Fibroblast of skin of left quadriceps (primary cell): Measurements from ENCODE around the gene HEYL.

ENCODE experiments used
- DNase-seq, 2 experiments: peaks; one replicate each; pipeline ENCODE4 v3.0.0-alpha.2; 2013; ENCODE audit warnings: low read depth in 2 of 2

The HEYL gene

GRCh38 chr1:39639305-39640130 is at the start of gene HEYL:
Gene HEYL (minus strand): TSS chr1:39639643. CDS start chr1:39639625, 18 bp downstream.
- DNase-seq, result no peak

- no peak for DNase-seq
Observed at GRCh38 chr1:39689214-39689613, 49.8 kb upstream of the HEYL start.

- no peak for DNase-seq
Observed at GRCh38 chr1:39688706-39689105, 49.3 kb upstream of the HEYL start.

GRCh38 chr1:39687243-39687642 is 47.8 kb upstream of the HEYL start:
- DNase-seq, result no peak

GRCh38 chr1:39685071-39685470 is 45.6 kb upstream of the HEYL start:
- no peak for DNase-seq

- no peak for DNase-seq
Observed at GRCh38 chr1:39684313-39684664, 44.8 kb upstream of the HEYL start.

GRCh38 chr1:39683591-39684312 is 44.3 kb upstream of the HEYL start:
- no peak for DNase-seq

- no peak for DNase-seq
Observed at GRCh38 chr1:39681999-39682398, 42.6 kb upstream of the HEYL start.

- no peak for DNase-seq
Observed at GRCh38 chr1:39681294-39681693, 41.9 kb upstream of the HEYL start.

GRCh38 chr1:39680751-39681150 is 41.3 kb upstream of the HEYL start:
- DNase-seq, result no peak

- no peak for DNase-seq
Observed at GRCh38 chr1:39679821-39680220, 40.4 kb upstream of the HEYL start.

- DNase-seq, result no peak
Observed at GRCh38 chr1:39678889-39679288, 39.4 kb upstream of the HEYL start.

- DNase-seq, result no peak
Observed at GRCh38 chr1:39677645-39678044, 38.2 kb upstream of the HEYL start.

GRCh38 chr1:39676948-39677548 is 37.6 kb upstream of the HEYL start:
- no peak for DNase-seq

- no peak for DNase-seq
Observed at GRCh38 chr1:39675220-39675619, 35.8 kb upstream of the HEYL start.

- no peak for DNase-seq
Observed at GRCh38 chr1:39673215-39673614, 33.8 kb upstream of the HEYL start.

- DNase-seq, result no peak
Observed at GRCh38 chr1:39672551-39672947, 33.1 kb upstream of the HEYL start.

GRCh38 chr1:39671793-39672550 is 32.5 kb upstream of the HEYL start, which contains the start of gene NT5C1A:
Gene NT5C1A (minus strand): TSS chr1:39672107. CDS start chr1:39672038, 69 bp downstream.
- no peak for DNase-seq

GRCh38 chr1:39671433-39671792 is 32.0 kb upstream of the HEYL start:
- no peak for DNase-seq

- no peak for DNase-seq
Observed at GRCh38 chr1:39670689-39671088, 31.2 kb upstream of the HEYL start.

- no peak for DNase-seq
Observed at GRCh38 chr1:39668894-39669293, 29.5 kb upstream of the HEYL start.

- no peak for DNase-seq
Observed at GRCh38 chr1:39668111-39668510, 28.7 kb upstream of the HEYL start.
